ENCODE measurements around the gene ZNF514. TPM values are rescaled to one million over a fixed set of nuclear protein-coding genes. Genes with fewer than 3 reads are reported as not detected.

ZNF514 gene
- 25.4 TPM for total RNA-seq

DNA sequence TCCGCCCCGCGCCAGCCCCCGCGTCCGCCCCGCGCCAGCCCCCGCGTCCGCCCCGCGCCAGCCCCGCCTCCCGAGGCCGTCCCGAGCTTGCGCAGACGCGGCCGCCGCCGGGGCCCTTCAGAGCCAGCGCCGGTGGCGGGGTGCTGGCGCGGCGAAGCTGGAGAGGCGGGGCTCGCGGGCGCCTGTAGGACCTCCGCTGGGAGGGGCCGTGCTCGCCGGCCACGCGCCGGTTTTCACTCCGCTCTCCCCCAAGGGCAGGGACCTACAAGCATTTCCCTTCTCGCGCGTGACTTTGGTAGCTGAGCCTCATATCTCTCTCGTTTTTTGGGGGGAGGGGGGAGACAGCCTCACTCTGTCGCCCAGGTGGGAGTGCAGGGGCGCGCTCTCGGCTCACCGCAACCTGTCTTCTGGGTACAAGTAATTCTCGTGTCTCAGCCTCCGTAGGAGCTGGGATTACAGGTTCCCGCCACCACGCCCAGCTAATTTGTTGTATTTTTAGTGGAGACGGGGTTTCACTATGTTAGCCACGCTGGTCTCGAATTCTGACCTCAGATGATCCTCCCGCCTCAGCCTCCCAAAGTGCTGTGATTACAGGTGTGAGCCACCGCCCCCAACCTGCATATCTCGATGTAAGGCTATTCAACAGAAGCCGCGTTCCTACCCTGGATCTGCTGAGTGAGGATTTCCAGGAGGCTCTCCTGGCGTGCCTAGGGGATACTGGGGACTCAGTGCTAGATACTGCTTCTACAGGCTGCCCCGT is at the start of gene ZNF514:
Gene ZNF514, minus strand, starts transcription at position 159 of the 760 bp plus-strand sequence. CDS start 6,595 bp downstream, outside the sequence.
- DNase-seq (ENCODE audit: low spot score), result peak; percentile 69

DNA sequence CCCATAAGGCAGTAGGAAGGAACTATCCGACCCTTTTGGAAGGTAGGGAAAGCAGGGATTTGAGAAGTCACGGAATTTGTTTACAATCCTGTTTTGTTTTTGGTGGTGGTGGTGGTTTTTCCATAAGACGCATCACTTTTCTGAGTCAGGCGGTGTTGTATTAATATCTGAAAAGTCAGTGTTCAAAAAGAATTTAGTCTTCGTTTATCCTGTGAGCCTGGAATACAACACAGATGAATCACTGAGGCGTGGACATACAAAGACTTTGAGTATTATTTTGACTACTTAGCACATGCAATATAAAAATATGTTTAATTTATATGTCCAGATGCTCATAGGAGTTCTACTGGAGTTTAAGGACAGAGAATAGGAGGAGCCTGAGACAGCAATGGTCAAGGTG is 48.5 kb upstream of the ZNF514 start:
- DNase-seq (ENCODE audit: low spot score), result no peak

DNA sequence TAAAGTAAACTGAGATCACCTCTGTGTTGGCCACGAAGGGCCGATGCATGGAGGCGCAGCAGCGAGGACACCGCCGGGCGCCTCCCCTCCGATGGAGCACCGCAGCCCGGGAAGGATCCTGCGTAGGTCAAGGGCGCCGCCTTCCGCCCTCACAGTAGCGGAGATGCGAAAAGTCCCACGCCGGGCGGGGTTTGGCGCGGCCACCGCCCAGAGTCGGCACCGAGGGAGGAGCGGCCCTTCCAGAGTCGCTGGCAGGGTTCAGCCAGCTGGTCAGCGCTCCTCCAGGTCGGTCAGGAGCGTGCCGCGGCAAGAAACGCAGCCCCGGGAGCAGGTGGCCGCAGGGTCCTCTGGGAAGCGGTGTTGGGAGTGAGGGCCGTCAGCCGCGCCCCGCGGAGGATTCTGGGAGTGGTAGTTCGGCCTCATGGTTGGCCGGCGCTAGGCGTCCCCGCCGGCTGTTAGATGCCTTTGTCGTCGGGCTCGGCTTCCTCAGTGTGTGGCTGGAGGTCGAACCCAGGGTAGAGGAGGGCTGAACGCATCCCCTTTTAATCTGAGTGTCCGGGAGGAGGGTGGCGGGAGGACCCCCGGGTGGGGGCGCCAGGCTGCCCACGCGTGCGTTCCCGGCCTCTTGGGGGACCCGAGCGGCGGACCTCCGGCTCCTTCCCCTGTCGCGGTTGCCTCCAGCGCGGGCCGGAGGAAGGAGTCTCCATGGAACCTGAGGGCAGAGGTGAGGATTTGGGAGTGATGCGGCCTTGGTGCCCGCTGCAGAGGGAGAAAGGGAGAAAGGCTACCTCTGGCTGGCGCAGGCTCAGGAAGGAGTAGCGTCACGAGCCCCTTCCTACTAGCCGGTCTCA is 47.7 kb upstream of the ZNF514 start, which contains the start of gene ZNF892:
Gene ZNF892, plus strand, starts transcription at position 411 of the 851 bp plus-strand sequence. Its CDS starts 295 bp downstream, at position 706.
- DNase-seq (ENCODE audit: low spot score), result peak; percentile 93

DNA sequence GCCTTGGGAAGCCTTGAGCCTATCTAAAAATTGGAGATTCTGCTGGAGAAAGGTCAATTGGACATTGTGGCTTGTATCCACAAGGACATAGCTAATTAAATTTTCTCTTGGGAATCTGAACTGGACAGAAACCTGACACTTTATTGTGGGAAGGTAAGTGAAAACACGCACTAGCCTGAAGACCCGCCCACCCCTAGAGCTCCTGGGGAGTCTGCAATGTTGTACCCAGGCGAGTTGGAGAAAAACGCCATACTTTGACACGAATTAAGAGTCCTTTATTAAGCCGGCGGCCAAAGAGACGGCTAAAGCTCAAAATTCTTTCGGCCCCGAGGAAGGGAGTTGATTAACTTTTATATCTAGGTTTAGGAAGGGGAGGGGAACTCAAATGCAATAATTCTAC is 46.4 kb upstream of the ZNF514 start:
- no peak for DNase-seq (ENCODE audit: low spot score)

DNA sequence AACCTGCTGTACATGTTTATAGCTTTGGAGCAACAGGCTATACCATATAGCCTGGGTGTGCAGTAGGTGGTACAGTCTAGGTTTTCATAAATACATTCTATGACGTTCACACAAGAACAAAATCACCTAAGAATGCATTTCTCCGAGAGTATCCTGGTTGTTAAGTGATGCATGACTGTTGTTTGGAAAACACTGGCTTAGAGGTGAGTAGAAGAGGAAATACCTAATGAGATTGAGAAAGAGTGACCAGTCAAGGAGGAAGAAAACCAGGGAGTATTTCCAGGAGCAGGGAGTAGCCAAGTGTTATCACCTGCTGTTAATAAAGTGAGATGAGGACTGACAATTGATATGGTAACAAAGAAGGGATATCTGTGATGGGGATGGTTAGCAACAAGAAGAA is 44.7 kb upstream of the ZNF514 start:
- no peak for DNase-seq (ENCODE audit: low spot score)

DNA sequence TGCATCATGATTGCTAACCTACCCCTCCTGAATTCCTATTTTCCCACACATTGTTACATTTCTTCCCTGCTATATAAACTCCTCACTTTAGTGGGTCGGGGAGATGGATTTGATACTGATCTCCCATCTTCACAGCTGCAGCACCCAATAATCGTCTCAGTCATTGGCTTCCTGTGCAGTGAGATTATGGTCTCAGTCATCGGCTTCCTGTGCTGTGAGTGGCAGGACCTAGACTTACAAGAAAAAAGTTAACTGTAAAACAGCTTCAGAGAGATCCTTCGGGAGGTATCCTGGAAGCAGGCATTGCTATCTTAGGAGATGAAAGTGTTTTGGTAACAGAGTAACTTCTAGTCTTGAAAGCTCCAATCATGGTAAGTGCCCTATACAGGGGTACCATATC is 44.3 kb upstream of the ZNF514 start:
- DNase-seq (ENCODE audit: low spot score), result no peak

DNA sequence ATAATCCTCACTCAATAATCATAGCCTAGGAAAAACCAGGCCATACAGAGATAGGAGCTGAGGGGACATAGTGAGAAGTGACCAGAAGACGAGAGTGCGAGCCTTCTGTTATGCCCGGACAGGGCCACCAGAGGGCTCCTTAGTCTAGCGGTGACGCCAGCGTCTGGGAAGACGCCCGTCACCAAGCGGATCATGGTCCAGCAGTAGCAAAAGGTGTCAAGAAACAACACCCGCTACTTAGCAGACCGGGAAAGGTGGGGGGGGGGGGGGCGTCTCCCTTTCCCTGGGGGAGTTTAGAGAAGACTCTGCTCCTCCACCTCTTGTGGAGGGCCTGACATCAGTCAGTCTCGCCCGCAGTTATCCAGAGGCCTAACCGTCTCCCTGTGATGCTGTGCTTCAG is 33.3 kb upstream of the ZNF514 start:
- DNase-seq (ENCODE audit: low spot score), result peak; percentile 67

DNA sequence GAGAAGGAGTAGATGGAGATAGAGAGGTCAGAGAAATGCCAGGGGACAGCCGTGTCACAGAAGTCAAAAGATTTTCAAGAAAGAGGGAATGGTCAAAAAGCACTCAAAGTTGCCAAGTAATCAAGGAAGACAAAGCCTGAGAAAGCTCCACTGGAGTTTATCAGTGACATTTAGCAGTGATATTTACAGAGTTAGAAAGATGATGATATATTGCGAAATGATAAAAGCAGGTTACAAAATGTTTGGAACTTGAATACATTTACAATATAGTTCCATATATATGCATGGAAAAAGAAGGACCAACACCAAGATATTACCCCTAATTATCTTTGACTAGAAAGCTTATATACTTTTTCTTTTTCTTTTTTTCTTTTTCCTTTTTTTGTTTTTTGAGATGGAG is 26.3 kb upstream of the ZNF514 start:
- DNase-seq (ENCODE audit: low spot score), result no peak

DNA sequence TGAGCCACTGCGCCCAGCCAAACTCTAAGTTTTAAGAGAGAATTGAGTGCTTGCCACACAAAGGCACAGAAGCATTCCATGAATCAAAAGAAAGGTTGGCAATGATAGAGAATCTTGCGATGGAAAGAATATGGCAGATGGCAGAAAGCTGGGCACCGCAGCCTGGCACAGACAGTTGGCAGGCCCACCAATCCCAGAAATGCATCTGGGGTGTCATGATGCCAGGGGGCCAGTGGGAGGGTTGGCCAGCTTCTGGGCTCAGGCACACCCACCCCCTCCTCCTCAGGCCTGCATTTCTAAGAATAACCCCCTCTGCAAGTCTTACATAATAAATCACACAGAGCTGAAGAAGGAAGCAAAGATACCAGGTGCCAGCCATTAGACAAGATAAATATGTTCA is 25.5 kb upstream of the ZNF514 start:
- no peak for DNase-seq (ENCODE audit: low spot score)

DNA sequence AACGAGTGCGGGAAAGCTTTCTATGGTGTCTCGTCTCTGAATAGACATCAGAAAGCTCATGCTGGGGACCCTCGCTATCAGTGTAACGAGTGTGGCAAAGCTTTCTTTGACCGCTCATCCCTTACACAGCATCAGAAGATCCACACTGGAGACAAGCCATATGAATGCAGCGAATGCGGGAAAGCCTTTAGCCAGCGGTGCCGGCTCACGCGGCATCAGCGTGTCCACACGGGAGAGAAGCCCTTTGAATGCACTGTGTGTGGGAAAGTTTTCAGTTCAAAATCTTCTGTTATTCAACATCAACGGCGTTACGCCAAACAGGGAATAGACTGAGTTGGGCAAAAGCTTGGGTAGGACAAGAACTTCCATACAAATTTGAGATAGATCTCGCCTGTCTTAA is 22.1 kb upstream of the ZNF514 start:
- no peak for DNase-seq (ENCODE audit: low spot score)

DNA sequence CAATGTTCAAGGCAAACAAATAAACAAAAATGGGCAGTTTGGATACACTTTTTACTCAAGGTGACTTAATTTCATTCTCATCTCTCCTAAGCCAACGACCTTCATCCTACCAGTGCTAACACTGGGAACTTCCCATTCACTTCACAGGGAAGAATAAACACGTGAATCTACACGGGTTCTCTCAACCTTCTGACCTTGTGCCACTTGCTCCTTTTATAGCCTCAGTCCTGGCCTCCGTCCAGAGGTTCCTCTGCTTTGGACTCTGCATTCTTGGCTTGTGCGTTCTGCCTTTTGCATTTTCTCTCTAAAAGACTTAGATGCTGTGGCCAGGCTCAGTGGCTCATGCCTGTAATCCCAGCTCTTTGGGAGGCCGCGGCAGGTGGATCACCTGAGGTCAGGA is 19.8 kb upstream of the ZNF514 start:
- peak; percentile 23 for DNase-seq (ENCODE audit: low spot score)

DNA sequence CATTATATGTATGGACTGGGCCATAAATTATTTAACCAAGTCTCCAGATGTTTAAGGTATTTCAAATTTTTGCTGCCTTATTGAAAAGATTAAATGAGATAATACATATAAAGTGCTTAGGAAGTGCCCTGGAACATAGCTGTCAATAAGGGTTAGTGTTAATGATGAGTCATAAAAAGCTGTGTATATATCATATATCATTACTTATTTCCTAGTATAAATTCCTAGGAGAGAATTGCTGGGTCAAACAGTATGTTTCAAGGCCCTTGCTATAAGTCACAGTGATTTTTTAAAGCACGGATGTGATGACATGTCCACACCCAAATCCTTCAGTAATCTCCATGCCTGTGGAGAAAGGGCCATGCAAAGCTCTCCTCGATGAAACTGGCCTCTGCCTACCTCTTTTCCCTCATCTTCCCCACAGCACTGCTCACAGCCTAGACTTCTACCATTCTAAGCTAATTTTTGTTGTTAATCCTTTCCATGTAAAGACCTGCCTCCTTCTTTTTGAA is 14.4 kb upstream of the ZNF514 start:
- DNase-seq (ENCODE audit: low spot score), result no peak

DNA sequence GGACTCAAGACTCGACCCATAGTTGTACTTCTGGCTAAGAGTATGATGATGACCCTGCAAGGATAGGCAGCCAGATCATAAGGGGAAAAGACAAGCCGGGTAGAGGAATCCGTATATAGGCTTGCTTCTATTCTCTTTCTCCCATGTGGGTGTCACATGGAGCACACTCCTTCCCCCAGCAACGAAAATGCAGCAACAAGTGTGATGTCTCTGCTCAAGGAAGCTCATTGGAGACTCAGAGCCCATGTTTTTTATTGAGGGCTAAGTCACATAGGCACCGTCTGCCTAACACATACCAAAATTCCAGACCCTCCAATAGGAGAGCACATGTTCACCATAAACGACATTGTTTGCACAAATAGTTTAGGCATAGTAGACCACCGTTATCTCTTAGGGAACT is 12.3 kb upstream of the ZNF514 start:
- no peak for DNase-seq (ENCODE audit: low spot score)

DNA sequence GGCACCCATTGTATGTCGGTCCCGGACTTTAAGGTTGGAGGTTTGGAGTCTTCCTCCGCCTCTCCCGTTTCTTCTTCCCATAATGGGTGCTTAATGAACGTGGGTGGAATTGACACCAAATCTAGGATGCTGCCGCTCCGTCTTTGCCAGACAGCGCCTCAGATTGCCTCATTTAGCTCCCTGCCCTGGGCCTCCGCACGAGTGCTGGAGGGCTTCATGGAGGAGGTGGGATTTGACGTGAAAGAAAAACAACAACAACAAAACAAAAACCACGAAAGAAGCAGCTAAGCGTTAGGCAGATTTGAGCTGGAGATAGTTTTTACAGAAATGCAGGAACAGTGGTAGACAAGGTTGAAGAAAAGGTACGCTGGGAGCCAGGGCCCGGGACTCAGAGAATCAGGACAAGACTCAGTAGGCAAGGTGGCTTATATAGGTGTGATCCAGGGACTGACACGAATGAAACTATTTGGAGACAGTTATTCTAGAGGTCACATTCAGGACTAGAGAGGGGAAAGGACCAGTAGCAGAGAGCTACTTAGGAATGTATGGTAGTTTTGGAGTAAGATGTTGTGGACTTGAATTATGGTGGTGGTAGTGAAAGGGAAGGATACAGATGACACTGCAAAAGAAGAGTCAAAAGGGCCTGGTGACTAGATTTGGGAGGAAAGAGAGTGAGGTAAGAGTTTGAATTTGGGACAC is 6.6 kb upstream of the ZNF514 start:
- DNase-seq (ENCODE audit: low spot score), result no peak

DNA sequence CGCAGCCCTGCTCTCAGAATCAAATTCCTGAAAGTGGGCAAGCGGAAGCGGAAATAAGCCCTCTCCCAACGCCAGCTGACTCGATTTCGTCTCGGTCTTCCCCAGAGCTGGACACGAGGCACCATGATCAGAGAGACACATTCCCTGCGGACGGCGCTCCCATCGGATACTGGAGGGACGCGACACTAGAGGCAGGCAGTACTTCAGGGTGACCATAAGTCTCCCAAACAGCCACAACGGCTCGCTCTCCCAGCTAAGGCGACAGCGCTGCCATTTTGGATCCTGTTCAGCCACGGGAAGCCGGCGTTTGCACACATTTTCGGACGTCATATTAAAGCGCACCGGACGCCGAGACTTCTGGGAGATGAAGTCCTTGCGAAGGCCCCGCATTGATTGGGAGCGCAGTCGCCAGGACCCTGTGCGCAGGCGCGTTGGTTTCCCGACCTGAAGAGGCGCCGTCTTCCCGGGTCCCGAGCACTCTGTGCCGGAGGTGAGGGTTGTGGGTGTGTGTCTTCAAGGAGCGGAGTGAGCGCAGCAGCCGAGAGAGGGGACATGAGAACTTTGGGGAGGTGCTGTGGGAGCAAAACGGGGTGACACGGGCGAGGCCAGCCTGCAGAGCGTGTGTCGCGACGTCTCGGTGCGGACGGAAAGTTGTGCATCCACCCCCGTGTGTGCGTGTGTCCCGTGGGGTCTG is 5.9 kb upstream of the ZNF514 start, which contains the start of gene ZNF2:
Gene ZNF2, plus strand, starts transcription at position 439 of the 694 bp plus-strand sequence. CDS start 10,418 bp downstream, outside the sequence.
- peak; percentile 98 for DNase-seq (ENCODE audit: low spot score)

DNA sequence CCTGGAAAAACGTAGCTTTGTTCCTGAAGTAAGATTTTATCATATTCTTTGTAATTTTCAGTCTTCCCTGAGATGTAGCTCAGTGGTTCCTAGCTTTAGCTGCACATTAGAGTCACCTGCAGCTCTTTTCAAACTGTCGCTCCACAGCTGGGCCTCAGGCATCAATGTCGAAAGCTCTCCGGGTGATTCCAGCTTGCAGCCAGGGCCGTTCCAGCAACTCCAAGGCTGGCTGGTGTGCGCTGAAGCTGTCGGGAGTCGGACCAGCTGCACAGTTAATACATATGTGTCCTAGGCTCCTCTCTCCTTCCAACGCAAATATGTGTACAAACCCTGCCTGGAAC is 5.4 kb upstream of the ZNF514 start:
- DNase-seq (ENCODE audit: low spot score), result no peak

DNA sequence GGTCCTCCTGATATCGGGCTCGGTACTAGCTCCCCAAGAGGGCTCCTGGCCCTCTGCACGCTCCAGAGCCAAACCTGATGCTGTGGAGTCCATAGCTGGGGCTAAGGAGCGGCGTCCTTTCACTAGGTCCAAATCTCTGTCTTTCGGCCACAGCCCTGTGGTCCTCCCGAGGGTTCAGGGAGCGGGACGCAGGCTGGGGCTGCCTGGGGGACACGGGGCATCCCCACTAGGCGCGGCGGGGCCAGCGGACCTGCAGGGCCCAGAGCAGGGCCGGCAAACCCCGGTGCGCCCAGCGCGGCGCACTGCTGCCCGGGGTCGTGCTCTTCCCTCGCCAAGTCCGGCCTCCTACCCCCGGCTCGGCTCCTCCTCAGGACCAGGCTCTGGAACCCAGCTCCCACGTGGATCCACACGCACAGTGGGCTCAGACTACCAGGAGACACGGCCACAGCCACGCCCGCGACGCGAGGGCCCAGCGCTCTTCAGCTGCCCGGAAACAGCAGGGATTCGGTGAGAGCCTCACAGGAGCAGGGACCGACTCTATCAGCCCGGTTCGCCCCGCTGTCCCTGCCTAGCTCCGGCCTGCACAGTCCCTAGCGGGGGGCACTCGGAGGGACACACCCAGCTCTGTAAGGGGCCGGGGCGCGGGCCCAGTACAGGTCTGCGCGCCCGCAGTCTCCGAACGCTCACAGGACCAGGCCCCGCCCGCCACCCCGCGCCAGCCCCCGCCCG is 593 bp downstream of the ZNF514 start:
- peak; percentile 22 for DNase-seq (ENCODE audit: low spot score)

DNA sequence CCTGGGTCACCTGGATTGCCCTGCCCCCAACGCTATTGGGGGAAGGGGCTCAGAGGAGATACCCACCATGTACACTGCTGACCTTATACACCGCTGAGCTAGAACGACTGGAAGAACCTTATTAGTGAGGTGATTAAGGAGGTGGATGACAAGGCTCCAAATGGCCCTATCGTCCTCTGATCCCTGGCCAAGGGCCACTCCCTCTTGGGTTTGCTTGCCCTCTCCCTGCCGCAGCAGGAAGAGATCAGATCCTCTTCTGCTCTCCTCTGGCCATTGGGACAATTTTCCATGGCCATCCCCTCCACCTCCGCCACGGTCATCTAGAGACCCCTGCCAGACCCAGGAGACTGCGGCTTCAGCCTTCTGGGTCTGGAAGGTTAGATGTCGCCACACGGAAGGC is 1.2 kb downstream of the ZNF514 start:
- no peak for DNase-seq (ENCODE audit: low spot score)

DNA sequence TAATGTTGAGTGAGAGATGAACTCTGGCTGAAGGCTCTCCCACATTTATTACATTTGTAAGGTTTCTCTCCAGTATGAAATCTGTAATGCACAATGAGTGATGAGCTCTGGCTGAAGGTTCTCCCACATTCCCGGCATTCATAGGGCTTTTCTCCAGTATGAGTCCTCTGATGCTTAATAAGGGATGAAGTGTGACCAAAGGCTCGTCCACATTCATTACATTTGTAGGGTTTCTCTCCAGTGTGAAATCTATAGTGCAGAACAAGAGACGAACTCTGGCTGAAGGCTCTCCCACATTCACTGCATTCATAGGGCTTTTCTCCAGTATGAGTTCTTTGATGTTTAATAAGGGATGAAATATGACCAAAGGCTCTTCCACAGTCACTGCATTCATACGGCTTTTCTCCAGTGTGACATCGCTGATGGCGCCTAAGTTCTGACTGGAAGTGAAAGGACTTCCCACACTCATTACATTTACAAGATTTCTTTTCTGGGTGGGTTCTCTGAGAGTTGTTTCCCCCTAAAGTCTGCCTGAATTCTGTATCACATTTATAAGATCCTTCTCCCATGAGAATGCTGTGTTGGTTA is 10.2 kb downstream of the ZNF514 start:
- DNase-seq (ENCODE audit: low spot score), result no peak

DNA sequence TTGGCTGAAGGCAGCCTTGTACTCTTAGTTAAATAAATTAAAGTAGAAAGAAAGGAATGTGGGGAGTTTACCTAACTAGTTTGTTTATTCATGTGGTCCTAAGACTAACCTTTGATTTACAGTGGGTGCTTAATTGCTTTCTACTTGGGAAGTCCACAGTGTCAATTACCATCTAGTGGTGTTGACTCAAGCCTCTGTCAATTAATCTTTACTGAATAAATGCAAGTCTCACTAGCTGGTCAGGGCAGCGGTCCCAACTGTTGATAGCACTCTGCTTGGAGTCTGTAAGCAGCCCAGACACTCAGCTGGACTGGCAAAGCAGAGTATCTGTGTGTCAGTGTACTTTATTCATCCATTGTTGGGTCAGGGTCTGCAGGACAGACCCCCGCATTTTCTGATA is 15.8 kb downstream of the ZNF514 start:
- no peak for DNase-seq (ENCODE audit: low spot score)

Data from mucosa of gallbladder (tissue), 1 donor.